HUDEP-2 (cell line): Measurements from ENCODE around the gene CEP83.
"Not testable (repeated sequence)": the region's sequence is repeated elsewhere in the genome, so short reads cannot be mapped to it uniquely, and the experiment has no call there.

Source experiments
- DNase-seq, 76 experiments: peaks; one replicate each; lab custom pipeline; 2025; ENCODE audit not compliant: unreplicated experiment in 76 of 76; lab: John Stamatoyannopoulos, UW

Gene CEP83

GRCh38 chr12:94459728-94460615 is at the start of gene CEP83:
Gene CEP83 (minus strand): TSS chr12:94459867. CDS start chr12:94412490, 47,377 bp downstream.
- DNase-seq, result peak in 75 of 76 experiments; percentile 51 to 96 (median 88)

DNA sequence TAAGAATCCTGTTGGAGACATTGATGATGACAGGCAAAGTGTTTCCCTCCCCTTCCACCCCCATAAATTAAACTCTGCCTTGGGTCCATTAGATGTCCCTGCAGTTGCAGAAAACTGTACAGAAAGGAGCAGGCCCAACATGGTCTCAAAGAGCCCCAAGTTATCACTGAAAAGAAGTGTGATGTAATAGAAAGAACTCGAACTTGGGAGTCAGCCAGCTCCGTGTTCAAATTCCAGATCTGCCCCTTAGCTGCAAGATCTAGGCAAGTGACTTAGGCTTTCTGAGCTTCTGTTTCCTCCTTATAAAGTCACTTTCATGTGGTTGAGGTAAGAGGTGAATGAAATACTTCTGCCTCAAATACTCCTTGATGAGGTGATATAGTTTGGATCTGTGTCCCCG is 49.6 kb upstream of the CEP83 start:
- DNase-seq, result no peak

GRCh38 chr12:94507455-94507854 is 47.8 kb upstream of the CEP83 start:
- no peak for DNase-seq

DNA sequence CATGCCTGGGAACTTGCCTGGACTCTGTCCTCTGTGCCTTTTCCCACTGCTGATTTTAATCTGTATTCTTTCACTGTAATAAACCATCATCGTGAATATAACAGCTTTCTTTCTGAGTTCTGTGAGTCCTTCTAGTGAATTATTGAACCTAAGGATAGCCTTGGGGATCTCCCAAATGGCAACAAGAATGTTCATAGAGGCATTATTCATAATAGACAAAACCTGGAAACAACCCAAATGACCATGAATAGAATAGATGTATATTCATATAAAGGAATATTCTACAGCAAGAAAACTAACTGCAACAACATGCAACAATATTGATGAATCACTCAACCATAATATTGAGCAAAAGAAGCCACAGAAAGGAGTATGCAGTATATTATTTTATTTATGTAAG is 44.7 kb upstream of the CEP83 start:
- DNase-seq, result no peak

- no peak for DNase-seq
Measured at GRCh38 chr12:94503619-94504018, 44.0 kb upstream of the CEP83 start.

DNA sequence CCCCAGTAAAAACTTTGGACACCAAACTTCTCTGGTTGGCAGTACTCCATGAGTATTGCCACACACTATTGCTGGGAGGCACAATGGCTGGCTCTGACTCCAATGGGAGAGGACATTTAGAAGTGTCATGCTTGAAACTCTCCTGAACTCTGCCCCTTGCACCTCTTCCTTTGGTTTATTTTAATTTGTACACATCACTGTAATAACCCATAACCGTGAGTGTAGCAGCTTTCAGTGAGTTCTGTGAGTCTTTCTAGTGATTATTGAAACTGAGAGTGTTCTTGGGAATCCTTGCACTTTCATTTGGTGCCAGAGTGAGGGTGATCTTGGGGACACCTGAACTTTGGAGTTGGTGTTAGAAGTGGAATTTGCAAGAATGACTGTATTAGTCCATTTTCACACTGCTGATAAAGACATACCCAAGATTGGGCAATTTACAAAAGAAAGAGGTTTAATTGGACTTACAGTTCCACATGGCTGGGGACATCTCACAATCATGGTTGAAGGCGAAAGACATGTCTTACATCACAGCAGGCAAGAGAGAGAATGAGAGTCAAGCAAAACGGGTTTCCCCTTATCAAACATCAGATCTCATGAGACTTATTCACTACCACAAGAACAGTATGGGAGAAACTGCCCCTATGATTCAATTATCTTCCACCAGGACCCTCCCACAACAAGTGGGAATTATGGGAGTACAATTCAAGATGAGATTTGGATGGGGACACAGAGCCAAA is 41.3 kb upstream of the CEP83 start:
- no peak for DNase-seq

GRCh38 chr12:94498698-94499097 is 39.0 kb upstream of the CEP83 start:
- no peak for DNase-seq

- no peak for DNase-seq
Measured at GRCh38 chr12:94498073-94498472, 38.4 kb upstream of the CEP83 start.

DNA sequence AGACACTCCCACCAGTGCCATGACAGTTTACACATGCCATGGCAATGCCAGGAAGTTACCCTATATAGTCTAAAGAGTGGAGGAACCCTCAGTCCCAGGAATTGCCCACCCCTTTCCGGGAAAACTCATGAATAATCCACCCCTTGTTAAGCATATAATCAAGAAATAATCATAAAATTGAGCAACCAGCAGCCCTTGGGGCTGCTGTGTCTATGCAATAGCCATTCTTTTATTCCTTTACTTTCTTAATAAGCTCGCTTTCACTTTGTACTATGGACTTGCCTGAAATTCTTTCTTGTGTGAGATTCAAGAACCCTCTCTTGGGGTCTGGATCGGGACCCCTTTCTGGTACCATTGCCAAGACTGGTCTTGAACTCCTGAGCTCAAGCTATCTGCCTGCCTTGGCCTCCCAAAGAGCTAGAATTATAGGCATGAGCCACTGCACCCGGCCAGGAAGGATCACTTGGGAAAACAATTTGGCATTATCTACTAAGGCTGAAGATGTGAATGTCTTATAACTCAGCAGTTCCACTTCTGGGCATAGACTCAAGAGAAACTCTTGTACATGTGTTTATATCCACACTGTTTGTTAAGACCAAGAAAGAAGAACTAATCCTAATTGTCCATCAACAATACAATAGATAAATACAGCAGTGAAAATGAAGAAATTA is 35.9 kb upstream of the CEP83 start:
- DNase-seq, result no peak

GRCh38 chr12:94491489-94491888 is 31.8 kb upstream of the CEP83 start:
- DNase-seq, result no peak

- no peak for DNase-seq
Measured at GRCh38 chr12:94488463-94488862, 28.8 kb upstream of the CEP83 start.

DNA sequence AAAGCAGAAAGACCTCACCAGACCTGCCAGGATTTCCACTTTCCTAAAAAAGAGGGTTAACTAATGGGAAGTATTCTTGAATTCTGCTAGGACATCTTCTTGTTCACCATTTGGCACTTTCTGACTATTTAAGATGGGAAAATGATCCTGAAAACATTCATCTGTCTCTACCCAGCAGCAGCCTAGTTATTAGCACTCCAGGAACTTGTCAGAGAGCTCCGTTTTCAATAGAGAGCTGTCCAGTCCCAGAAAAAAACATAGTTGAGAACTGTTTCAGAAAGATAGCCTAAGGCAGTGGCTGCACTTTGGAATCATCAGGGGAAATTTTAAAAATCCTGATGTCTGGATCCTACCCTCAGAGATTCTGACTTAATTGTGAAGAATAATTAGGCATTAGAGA is 22.1 kb upstream of the CEP83 start:
- DNase-seq, result no peak

DNA sequence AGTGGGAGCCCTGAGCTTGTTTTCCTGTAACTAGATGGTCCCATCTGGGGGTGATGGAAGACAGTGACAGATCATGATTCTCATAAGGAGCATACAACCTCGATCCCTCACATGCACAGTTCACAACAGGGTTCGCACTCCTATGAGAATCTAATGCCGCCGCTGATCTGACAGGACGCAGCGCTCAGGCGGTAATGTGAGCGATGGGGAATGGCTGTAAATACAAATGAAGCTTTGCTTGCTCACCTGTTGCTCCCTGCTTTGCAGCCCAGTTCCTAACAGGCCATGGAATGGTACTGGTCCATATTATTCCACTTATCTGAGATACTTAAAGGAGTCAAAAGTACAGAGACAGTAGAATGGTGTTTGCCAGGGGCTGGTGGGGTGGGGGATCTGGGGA is 9.9 kb upstream of the CEP83 start:
- no peak for DNase-seq

DNA sequence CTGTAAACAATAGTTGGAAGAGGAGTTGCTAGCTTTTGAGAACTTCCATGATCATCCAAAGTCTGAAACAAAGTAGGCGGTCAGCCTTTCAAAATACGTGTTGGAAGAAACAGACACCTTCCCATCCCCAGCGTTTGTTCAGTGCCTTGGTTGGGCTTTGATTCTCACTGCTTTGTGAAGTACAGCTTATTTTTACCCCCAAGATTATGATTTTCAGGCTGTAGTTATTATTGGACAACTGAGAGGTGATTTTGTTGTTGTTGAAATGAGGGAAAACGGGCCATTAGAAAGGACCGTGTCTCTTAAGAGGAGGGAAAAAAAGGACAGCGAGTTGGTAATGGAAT is 921 bp upstream of the CEP83 start:
- DNase-seq, result peak in 1 of 76 experiments; percentile 28

DNA sequence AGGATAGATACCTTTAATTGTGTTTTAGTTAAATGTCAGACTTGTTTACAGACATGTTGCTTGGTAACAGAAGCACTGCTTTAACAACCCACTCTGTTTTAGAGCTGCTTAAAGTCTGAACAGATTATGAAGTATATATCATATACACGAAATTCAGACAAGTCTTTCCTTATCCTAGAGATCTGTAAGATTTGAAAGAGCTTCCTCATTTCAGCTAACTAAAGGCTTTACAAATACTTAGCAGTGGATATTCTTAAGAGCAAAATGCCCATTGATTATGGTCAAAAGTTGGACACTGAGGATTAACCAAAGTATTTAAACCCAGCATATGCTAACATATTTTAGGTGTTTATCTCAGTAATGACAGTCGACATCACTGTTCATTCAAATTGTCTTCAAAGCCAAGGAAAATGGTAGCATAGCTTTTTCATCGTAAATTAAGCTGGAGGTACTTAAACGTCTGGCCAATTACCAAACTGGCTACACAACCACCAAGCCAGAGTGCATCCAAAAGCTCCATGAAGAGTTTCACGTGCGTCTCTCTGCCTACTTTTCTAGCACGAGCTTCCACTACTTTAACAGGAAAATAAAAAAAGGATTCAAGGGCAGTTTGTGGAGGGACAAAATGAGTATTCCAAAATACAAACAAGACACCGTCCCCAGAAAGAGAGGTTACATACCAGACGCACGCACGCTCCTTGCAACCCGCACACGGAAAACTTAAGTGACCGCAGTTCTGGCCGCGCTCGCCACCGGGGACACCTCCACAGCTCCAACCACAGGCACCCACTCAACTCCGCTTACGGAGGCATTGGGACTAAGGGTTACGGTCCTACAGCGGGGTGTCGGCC is 565 bp downstream of the CEP83 start:
- DNase-seq, result peak in 13 of 76 experiments; percentile 15 to 66 (median 46)

- no peak for DNase-seq
Measured at GRCh38 chr12:94457311-94457710, 2.4 kb downstream of the CEP83 start.

- DNase-seq, result not testable (repeated sequence)
Measured at GRCh38 chr12:94454318-94454717, 5.3 kb downstream of the CEP83 start.

DNA sequence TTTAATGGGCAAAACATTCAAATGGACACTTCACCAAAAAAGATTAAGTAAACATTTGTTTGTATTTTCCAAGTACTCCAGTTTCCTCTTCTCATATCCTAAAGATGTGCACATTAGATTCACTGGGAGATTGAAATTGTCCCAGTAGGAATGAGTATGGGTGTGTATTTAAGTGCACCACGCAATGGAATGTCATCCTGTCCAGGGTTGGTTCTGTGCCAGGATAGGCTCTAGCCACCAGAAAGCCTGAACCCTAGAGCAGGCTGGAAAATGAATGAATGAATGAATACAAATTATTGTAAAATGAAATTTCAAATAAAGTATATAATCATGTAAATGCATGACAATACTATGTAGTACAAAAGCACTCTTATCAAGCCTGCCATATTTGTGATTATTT is 14.0 kb downstream of the CEP83 start:
- DNase-seq, result no peak

DNA sequence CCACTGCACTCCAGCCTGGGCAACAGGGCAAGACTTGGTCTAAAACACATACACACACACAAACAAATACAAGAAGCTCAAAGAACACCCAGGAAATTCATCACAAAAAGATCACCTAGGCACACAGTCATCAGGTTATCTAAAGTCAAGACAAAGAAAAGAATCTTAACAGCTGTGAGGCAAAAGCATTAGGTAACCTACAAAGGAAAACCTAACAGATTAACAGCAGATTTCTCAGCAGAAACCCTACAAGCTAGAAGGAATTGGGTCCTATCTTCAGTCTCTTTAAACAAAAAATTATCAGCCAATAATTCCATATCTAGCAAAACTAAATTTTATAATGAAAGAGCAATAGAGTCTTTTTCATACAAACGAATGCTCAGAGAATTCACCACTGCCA is 22.4 kb downstream of the CEP83 start:
- no peak for DNase-seq

DNA sequence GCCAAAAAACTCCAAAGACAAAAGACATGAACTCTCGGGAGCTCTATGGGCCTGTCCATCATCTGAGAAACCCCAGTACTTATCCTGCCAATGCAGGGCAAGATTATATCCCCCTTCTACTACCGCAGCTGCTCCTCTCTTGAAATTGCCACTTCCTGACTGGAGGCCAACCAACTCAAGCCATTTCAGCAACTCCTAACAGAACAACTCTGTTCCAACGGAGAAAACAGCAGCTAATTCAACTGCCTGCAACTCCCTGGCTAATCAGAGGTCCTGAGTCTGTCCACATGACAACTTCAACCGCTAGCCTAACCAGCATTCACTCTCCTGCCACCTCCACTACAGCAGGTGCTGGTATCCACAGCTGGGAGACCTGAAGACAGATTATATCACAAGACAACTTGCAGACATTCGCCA is 24.1 kb downstream of the CEP83 start:
- peak in 8 of 76 experiments; percentile 2 to 31 (median 7) for DNase-seq
